Peyer's patch (tissue), 4 donors: ENCODE measurements around the gene DHRS7B. TPM values are rescaled to one million over a fixed set of nuclear protein-coding genes. Genes with fewer than 3 reads are reported as not detected.

ENCODE experiments used
- DNase-seq, 3 donors: peaks; one replicate each; pipeline ENCODE4 v3.0.0-alpha.2; 2017 to 2019
- H3K27ac ChIP-seq, 4 donors: fragments of 200-600 bp; sonication (generic); one replicate each; pipeline ENCODE4 v1.5.1; 2016 to 2019
- H3K27me3 ChIP-seq, 2 donors: fragments of 200-600 bp; sonication (generic); one replicate each; pipeline ENCODE4 v1.5.1; 2019
- H3K36me3 ChIP-seq, 3 donors: fragments of 200-600 bp; sonication (generic); one replicate each; pipeline ENCODE4 v1.5.1; 2016 to 2019
- H3K4me1 ChIP-seq, 4 donors: fragments of 200-600 bp; sonication (generic); one replicate each; pipeline ENCODE4 v1.5.1; 2016 to 2019
- H3K4me3 ChIP-seq, 4 donors: fragments of 200-600 bp; sonication (generic); 1 replicate in 3 of 4; 2 replicates in 1 of 4; pipeline ENCODE4 v1.5.1; 2016 to 2019; ENCODE audit warnings: mild to moderate bottlenecking in 1 of 4
- H3K9me3 ChIP-seq, 4 donors: fragments of 200-600 bp; sonication (generic); one replicate each; pipeline ENCODE4 v1.5.1; 2016 to 2019; ENCODE audit warnings: mild to moderate bottlenecking in 1 of 4
- POLR2A ChIP-seq, 2 donors: fragments of 450-650 bp; IDR thresholded peaks; one replicate each; pipeline ENCODE4 v1.5.1; 2017; ENCODE audit warnings: antibody characterized with exemption in 2 of 2, mild to moderate bottlenecking in 2 of 2, moderate library complexity in 2 of 2
- total RNA-seq, 4 donors: library from RNA; depleted of rRNA; stranded (reverse); fragments of >200 nt; gene quantifications; one replicate each; pipeline ENCODE4 v1.1.0, GENCODE V29; 2016
- TF ChIP-seq, protein P1 (sequence below), 6 experiments: fragments of 450-650 bp in 4 of 6; fragments of 200-600 bp in 2 of 6; sonication (generic) in 1 of 6; IDR thresholded peaks; one replicate each; pipeline ENCODE4 v1.5.1; 2017 to 2019; ENCODE audit warnings: antibody characterized with exemption in 6 of 6, mild to moderate bottlenecking in 3 of 6, moderate library complexity in 1 of 6

The DHRS7B gene
- total RNA-seq, 4 donors from 2014 or later = 20.6 to 41.2 (median 26.2) TPM

GRCh38 chr17:21157586-21158370, 31.0 kb downstream of the DHRS7B start:
- no peaks in the 10 kb centered on the region for H3K36me3 ChIP-seq
- H3K27me3 ChIP-seq = no peaks in the 10 kb centered on the region
- no peaks in the 10 kb centered on the region for H3K4me1 ChIP-seq
- no peak overlapping the region for H3K27ac ChIP-seq
- H3K9me3 ChIP-seq = no peaks in the 10 kb centered on the region
- no peak overlapping the region for H3K4me3 ChIP-seq
- no peak for DNase-seq
- no peak for TF ChIP-seq POLR2A (IDR thresholded peaks at IDR 0.05)
- TF ChIP-seq, protein P1, sequence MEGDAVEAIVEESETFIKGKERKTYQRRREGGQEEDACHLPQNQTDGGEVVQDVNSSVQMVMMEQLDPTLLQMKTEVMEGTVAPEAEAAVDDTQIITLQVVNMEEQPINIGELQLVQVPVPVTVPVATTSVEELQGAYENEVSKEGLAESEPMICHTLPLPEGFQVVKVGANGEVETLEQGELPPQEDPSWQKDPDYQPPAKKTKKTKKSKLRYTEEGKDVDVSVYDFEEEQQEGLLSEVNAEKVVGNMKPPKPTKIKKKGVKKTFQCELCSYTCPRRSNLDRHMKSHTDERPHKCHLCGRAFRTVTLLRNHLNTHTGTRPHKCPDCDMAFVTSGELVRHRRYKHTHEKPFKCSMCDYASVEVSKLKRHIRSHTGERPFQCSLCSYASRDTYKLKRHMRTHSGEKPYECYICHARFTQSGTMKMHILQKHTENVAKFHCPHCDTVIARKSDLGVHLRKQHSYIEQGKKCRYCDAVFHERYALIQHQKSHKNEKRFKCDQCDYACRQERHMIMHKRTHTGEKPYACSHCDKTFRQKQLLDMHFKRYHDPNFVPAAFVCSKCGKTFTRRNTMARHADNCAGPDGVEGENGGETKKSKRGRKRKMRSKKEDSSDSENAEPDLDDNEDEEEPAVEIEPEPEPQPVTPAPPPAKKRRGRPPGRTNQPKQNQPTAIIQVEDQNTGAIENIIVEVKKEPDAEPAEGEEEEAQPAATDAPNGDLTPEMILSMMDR (IDR thresholded peaks at IDR 0.05) = no peak

GRCh38 chr17:21160401-21160800, 33.6 kb downstream of the DHRS7B start:
- no peaks in the 10 kb centered on the region for H3K4me1 ChIP-seq
- H3K27ac ChIP-seq = no peak overlapping the region
- no peak overlapping the region for H3K4me3 ChIP-seq
- TF ChIP-seq, protein P1 (IDR thresholded peaks at IDR 0.05) = no peak
- no peak for TF ChIP-seq POLR2A (IDR thresholded peaks at IDR 0.05)
- no peaks in the 10 kb centered on the region for H3K36me3 ChIP-seq
- no peaks in the 10 kb centered on the region for H3K27me3 ChIP-seq
- DNase-seq = no peak
- no peaks in the 10 kb centered on the region for H3K9me3 ChIP-seq

DNA sequence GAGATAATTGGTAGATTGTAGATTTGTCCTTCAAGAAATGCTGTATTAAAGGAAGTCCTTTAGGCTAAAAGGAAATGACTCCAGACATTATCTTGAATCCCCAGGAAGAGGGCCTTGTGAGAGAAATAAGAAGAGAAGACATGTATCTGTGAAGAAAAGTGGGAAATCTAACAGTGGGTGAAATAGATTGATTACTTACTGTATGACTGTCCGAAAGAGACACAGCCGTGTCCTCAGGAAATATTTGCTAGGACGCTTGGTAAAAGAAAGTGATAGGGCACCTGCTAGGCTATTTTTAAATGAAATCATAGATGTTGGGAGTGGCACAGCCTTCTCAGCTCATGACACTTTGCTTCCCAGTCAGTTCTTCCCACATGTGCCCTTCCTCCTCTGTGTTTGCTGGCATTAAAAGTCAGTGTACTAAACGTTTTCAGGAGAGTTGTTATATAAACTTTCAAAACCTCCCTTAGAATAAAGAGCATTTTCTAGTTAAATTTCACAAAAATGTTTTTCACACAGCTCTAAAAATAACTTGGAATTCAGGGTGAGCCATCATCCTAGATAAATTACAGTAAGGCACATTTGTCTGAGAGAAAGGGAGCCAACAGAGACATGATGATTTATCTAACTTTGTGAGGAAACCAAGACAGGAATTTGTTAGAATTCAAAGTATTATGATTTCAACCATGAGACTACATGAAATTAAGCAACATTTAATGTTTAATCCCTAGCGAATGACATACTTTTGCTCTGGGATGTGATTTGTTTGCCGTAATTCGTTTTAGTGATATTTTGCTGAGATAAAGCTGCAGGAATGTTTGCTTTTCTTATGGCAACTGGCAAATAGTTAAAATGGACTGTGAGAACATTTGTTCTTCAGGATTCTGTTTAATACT, 35.0 kb downstream of the DHRS7B start:
- H3K4me1 ChIP-seq = no peaks in the 10 kb centered on the region
- peak overlapping the region in 2 of 4 donors; percentile 35 to 51 for H3K27ac ChIP-seq
- no peaks in the 10 kb centered on the region for H3K9me3 ChIP-seq
- no peak for DNase-seq
- H3K36me3 ChIP-seq = no peaks in the 10 kb centered on the region
- TF ChIP-seq, protein P1 (IDR thresholded peaks at IDR 0.05) = no peak
- no peak for TF ChIP-seq POLR2A (IDR thresholded peaks at IDR 0.05)
- no peaks in the 10 kb centered on the region for H3K27me3 ChIP-seq
- H3K4me3 ChIP-seq = no peak overlapping the region

- TF ChIP-seq, protein P1 (IDR thresholded peaks at IDR 0.05) = no peak
- no peak for TF ChIP-seq POLR2A (IDR thresholded peaks at IDR 0.05)
- DNase-seq = no peak
- peak overlapping the region in 2 of 4 donors; percentile 35 to 51 for H3K27ac ChIP-seq
Measured at GRCh38 chr17:21162394-21162775, 35.6 kb downstream of the DHRS7B start.

GRCh38 chr17:21163101-21163500, 36.3 kb downstream of the DHRS7B start:
- no peaks in the 10 kb centered on the region for H3K27me3 ChIP-seq
- no peak for TF ChIP-seq POLR2A (IDR thresholded peaks at IDR 0.05)
- TF ChIP-seq, protein P1 (IDR thresholded peaks at IDR 0.05) = no peak
- H3K9me3 ChIP-seq = no peaks in the 10 kb centered on the region
- H3K4me1 ChIP-seq = no peaks in the 10 kb centered on the region
- H3K36me3 ChIP-seq = no peaks in the 10 kb centered on the region
- no peak for DNase-seq
- H3K27ac ChIP-seq = no peak overlapping the region
- H3K4me3 ChIP-seq = no peak overlapping the region

More at GRCh38 chr17:21162394-21162775, 35.6 kb downstream of the DHRS7B start:
- no peak overlapping the region for H3K4me3 ChIP-seq
- H3K9me3 ChIP-seq = no peaks in the 10 kb centered on the region
- no peaks in the 10 kb centered on the region for H3K27me3 ChIP-seq
- no peaks in the 10 kb centered on the region for H3K36me3 ChIP-seq
- no peaks in the 10 kb centered on the region for H3K4me1 ChIP-seq
